ENCODE data around the gene LDAF1.
"Not testable (repeated sequence)": the region's sequence is repeated elsewhere in the genome, so short reads cannot be mapped to it uniquely, and the experiment has no call there.

Gene LDAF1

GRCh38 chr16:21162661-21163151, 4.2 kb downstream of the LDAF1 start:
- no peak for DNase-seq (ENCODE audit: low read depth in 2 of 2)

- DNase-seq (ENCODE audit: low read depth in 2 of 2): no peak
These were observed 5.1 kb downstream of the LDAF1 start for GRCh38 chr16:21163576-21163975.

GRCh38 chr16:21164521-21165168, 6.2 kb downstream of the LDAF1 start:
- DNase-seq (ENCODE audit: low read depth in 2 of 2): no peak

GRCh38 chr16:21166561-21166961, 8.1 kb downstream of the LDAF1 start:
- DNase-seq (ENCODE audit: low read depth in 2 of 2): no peak

GRCh38 chr16:21167360-21167759, 8.9 kb downstream of the LDAF1 start:
- DNase-seq (ENCODE audit: low read depth in 2 of 2): no peak

GRCh38 chr16:21167929-21168602, 9.6 kb downstream of the LDAF1 start:
- no peak for DNase-seq (ENCODE audit: low read depth in 2 of 2)

- no peak for DNase-seq (ENCODE audit: low read depth in 2 of 2)
These were observed 10.9 kb downstream of the LDAF1 start for GRCh38 chr16:21169249-21169981.

GRCh38 chr16:21170116-21170515, 11.6 kb downstream of the LDAF1 start:
- DNase-seq (ENCODE audit: low read depth in 2 of 2): not testable (repeated sequence)

- no peak for DNase-seq (ENCODE audit: low read depth in 2 of 2)
These were observed 14.2 kb downstream of the LDAF1 start for GRCh38 chr16:21172650-21173049.

GRCh38 chr16:21175397-21175796, 16.9 kb downstream of the LDAF1 start:
- DNase-seq (ENCODE audit: low read depth in 2 of 2): no peak

GRCh38 chr16:21179126-21179982, 20.9 kb downstream of the LDAF1 start:
- no peak for DNase-seq (ENCODE audit: low read depth in 2 of 2)

- DNase-seq (ENCODE audit: low read depth in 2 of 2): no peak
These were observed 21.5 kb downstream of the LDAF1 start for GRCh38 chr16:21179983-21180365.

GRCh38 chr16:21183995-21184394, 25.5 kb downstream of the LDAF1 start:
- DNase-seq (ENCODE audit: low read depth in 2 of 2): no peak

- no peak for DNase-seq (ENCODE audit: low read depth in 2 of 2)
These were observed 26.4 kb downstream of the LDAF1 start for GRCh38 chr16:21184834-21185233.

GRCh38 chr16:21185659-21186325, 27.3 kb downstream of the LDAF1 start:
- DNase-seq (ENCODE audit: low read depth in 2 of 2): no peak

- DNase-seq (ENCODE audit: low read depth in 2 of 2): no peak
These were observed 27.8 kb downstream of the LDAF1 start for GRCh38 chr16:21186326-21186691.

GRCh38 chr16:21189311-21189710, 30.8 kb downstream of the LDAF1 start:
- no peak for DNase-seq (ENCODE audit: low read depth in 2 of 2)

GRCh38 chr16:21190013-21190412, 31.5 kb downstream of the LDAF1 start:
- no peak for DNase-seq (ENCODE audit: low read depth in 2 of 2)

- no peak for DNase-seq (ENCODE audit: low read depth in 2 of 2)
These were observed 32.1 kb downstream of the LDAF1 start for GRCh38 chr16:21190599-21190998.

- no peak for DNase-seq (ENCODE audit: low read depth in 2 of 2)
These were observed 34.5 kb downstream of the LDAF1 start for GRCh38 chr16:21192991-21193390.

- DNase-seq (ENCODE audit: low read depth in 2 of 2): no peak
These were observed 36.4 kb downstream of the LDAF1 start for GRCh38 chr16:21194771-21195301.
